ENCODE measurements around the gene RNF225. TPM values are rescaled to one million over a fixed set of nuclear protein-coding genes. Genes with fewer than 3 reads are reported as not detected.

RNF225 gene
- total and polyA plus RNA-seq, 9 of the 15 experiments (the other 6 are each of a cell fraction or from before 2014, with no cell fraction given) = 0.33 TPM; not detected in 8

- peak; percentile 90 for TF ChIP-seq PCBP1 (IDR thresholded peaks at IDR 0.05; ENCODE audit: low read depth, low read length, poor library complexity, severe bottlenecking)
- no peak for TF ChIP-seq FOXM1 (IDR thresholded peaks at IDR 0.05; ENCODE audit: low read depth)
- TF ChIP-seq FOXM1 (CRISPR knock-in tag; IDR thresholded peaks at IDR 0.05; ENCODE audit: low read depth) = peak; percentile 95
- TF ChIP-seq EP300 (IDR thresholded peaks at IDR 0.05; ENCODE audit: low read length) = no peak
- TF ChIP-seq PHB2 (IDR thresholded peaks at IDR 0.05; ENCODE audit: low read depth) = no peak
- peak; percentile 77 for TF ChIP-seq ZKSCAN1 (IDR thresholded peaks at IDR 0.05; ENCODE audit: low read depth, low read length)
- no peak for TF ChIP-seq MAFF (IDR thresholded peaks at IDR 0.05; ENCODE audit: low read length)
- TF ChIP-seq MEIS2 (IDR thresholded peaks at IDR 0.05; ENCODE audit: partially characterized antibody) = peak; percentile 94
- TF ChIP-seq ZNF133 (CRISPR knock-in tag; IDR thresholded peaks at IDR 0.05) = no peak
- peak in 1 of 2 experiments; percentile 92; a peak in 2 of 4 replicates for TF ChIP-seq HDAC1 (IDR thresholded peaks at IDR 0.05)
- no peak for TF ChIP-seq PYGO2 (tag; IDR thresholded peaks at IDR 0.05)
- no peak; the same call in 1 of the 2 replicates for TF ChIP-seq TFE3 (CRISPR knock-in tag; IDR thresholded peaks at IDR 0.05)
- TF ChIP-seq TCF7L2 (IDR thresholded peaks at IDR 0.05; ENCODE audit: low read depth, low read length) = no peak
- TF ChIP-seq ZHX1 (conservative IDR thresholded peaks at IDR 0.05; ENCODE audit: low read length) = 0 out of 2 replicates have a peak, but pooled peaks have one; percentile 58
- 0 out of 2 replicates have a peak, but pooled peaks have one; percentile 16 for TF ChIP-seq TAF15 (IDR thresholded peaks at IDR 0.05; ENCODE audit: low read depth, low read length)
- no peak; the same call in 1 of the 2 replicates for TF ChIP-seq ZNF274 (IDR thresholded peaks at IDR 0.05; ENCODE audit: borderline replicate concordance, low read depth, low read length)
- no peak for TF ChIP-seq DLX4 (CRISPR knock-in tag; IDR thresholded peaks at IDR 0.05)
- peak; percentile 34; the same call in 1 of the 2 replicates for TF ChIP-seq MITF (IDR thresholded peaks at IDR 0.05)
- no peak for TF ChIP-seq LEF1 (IDR thresholded peaks at IDR 0.05)
- TF ChIP-seq POLR2AphosphoS5 (IDR thresholded peaks at IDR 0.05; ENCODE audit: control insufficient read depth, insufficient read depth, low read depth, low read length) = peak; percentile 64
- TF ChIP-seq ZNF263 (CRISPR knock-in tag; IDR thresholded peaks at IDR 0.05; ENCODE audit: borderline replicate concordance) = no peak; the same call in 1 of the 2 replicates
- no peak for TF ChIP-seq ZNF75A (CRISPR knock-in tag; IDR thresholded peaks at IDR 0.05)
- TF ChIP-seq POLR2G (IDR thresholded peaks at IDR 0.05; ENCODE audit: low read depth, low read length) = peak; percentile 97
Observed at GRCh38 chr19:58380662-58381459, 14.6 kb upstream of the RNF225 start, which contains the start of gene ZNF837 (continued).
